Activated naive CD8-positive, alpha-beta T cell treated with anti-CD3 and anti-CD28 coated beads, Interleukin-2, amount 50 U/mL, for 24 hours (primary cell): Measurements from ENCODE around the gene CLEC18C.
"Not testable (repeated sequence)": the region's sequence is repeated elsewhere in the genome, so short reads cannot be mapped to it uniquely, and the experiment has no call there.

ENCODE experiments used
- ATAC-seq: fragments of 150-1000 bp; cut with Tn5 transposase; one replicate; pipeline ENCODE4 v1.10.0; 2021
- DNase-seq: peaks from one replicate; pipeline ENCODE4 v3.0.0; 2021
- H3K27ac Mint-ChIP-seq: one replicate; pipeline ENCODE4 v1.8.0; 2021; ENCODE audit warnings: mild to moderate bottlenecking, mixed read lengths
- H3K27me3 Mint-ChIP-seq: one replicate; pipeline ENCODE4 v1.8.0; 2021; ENCODE audit warnings: mixed read lengths
- H3K36me3 Mint-ChIP-seq: one replicate; pipeline ENCODE4 v1.8.0; 2021; ENCODE audit warnings: low read depth, mixed read lengths
- H3K4me1 Mint-ChIP-seq: one replicate; pipeline ENCODE4 v1.8.0; 2021; ENCODE audit warnings: mixed read lengths
- H3K4me3 Mint-ChIP-seq: one replicate; pipeline ENCODE4 v1.8.0; 2021; ENCODE audit warnings: mild to moderate bottlenecking, moderate library complexity, mixed read lengths
- H3K9me3 Mint-ChIP-seq: one replicate; pipeline ENCODE4 v1.8.0; 2021; ENCODE audit warnings: mixed read lengths

The CLEC18C gene

DNA sequence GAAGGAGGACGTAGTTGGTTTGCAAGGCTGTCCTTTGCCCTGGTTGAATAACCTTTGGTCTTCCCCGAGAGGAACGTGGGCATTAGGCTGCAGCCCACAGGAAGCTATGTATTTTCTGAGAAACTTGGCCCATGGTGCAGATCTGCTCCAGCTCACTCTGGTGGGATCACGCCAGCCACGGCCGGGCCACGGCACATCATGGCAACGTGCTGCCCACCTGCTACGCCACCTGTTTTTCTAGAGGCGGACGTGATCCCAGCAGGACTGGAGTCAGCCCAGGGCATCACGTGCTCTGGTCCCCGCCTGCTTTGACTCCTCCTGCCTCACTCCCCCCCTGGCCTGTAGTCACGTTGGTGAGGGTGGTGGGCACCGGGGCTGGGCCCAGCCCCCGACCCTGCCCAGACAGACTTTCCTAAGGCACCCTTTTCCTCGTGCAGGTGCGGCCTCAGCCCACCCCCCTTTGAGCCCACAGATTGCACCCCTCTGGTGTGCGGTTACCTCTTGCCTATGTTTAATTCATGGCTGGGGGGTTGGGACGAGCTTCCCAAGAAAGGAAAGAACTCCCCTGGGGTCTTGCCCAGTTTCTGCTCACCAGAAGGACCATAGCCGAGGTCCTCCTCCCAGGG lies at the start of gene CLEC18C:
Gene CLEC18C (plus strand): TSS at position 576 of the 626 bp plus-strand sequence. CDS start 492 bp downstream, outside the sequence.
- not testable (repeated sequence) for H3K4me1 Mint-ChIP-seq, ATAC-seq, H3K36me3 Mint-ChIP-seq

DNA sequence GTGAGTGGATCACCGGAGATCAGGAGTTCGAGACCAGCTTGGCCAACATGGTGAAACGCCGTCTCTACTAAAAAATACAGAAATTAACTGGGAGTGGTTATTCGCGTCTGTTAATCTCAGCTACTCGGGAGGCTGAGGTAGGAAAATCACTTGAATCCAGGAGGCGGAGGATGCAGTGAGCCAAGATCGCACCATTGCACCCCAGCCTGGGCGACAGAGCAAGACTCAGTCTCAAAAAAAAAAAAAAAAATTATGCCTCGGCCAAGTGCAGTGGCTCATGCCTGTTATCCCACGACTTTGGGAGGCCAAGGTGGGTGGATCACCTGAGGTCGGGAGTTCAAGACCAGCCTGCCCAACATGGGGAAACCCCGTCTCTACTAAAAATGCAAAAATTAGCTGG lies 49.8 kb upstream of the CLEC18C start:
- DNase-seq, ATAC-seq, H3K4me1 Mint-ChIP-seq, H3K9me3 Mint-ChIP-seq, H3K27me3 Mint-ChIP-seq, H3K27ac Mint-ChIP-seq, H3K4me3 Mint-ChIP-seq: not testable (repeated sequence)
- peaks cover 24% of the 10 kb centered on the region for H3K36me3 Mint-ChIP-seq

More for the DNA sequence above, at the start of gene CLEC18C:
- not testable (repeated sequence) for DNase-seq, H3K9me3 Mint-ChIP-seq, H3K27me3 Mint-ChIP-seq, H3K27ac Mint-ChIP-seq, H3K4me3 Mint-ChIP-seq

DNA sequence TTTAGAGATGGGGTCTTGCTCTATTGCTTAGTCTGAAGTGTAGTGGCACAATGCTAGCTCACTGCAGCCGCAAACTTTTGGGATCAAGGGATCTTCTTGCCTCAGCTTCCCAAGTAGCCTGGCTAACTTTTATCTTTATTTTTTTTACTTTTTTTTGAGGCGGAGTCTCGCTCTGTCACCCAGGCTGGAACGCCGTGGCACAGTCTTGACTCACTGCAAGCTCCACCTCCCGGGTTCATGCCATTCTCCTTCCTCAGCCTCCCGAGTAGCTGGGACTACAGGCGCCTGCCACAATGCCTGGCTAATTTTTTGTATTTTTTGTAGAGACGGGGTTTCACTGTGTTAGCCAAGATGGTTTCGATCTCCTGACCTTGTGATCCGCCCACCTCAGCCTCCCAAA lies 47.4 kb upstream of the CLEC18C start:
- H3K36me3 Mint-ChIP-seq, result peaks cover 30% of the 10 kb centered on the region
- not testable (repeated sequence) for H3K27me3 Mint-ChIP-seq, ATAC-seq, H3K4me3 Mint-ChIP-seq, H3K27ac Mint-ChIP-seq, DNase-seq, H3K4me1 Mint-ChIP-seq, H3K9me3 Mint-ChIP-seq

DNA sequence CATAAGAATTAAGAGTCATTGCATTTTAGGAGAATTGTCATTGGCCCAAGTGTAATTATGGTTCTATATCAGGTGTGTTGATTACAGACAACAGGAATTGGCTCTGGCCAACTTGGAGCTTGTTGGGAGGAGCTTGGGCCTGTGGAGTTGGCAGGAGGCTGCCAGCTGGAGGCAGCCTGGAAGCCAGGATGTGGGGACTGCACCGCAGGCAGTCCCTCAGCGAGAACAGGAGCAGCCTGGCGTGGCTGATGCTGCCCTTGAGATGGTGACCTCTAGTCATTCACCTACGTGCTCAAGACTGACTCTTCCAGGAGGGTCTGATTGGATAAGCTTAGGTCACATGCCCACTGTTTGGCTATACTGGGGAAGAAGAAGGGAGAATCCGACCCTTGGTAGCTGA lies 45.9 kb upstream of the CLEC18C start:
- ATAC-seq, H3K9me3 Mint-ChIP-seq, H3K4me1 Mint-ChIP-seq, DNase-seq, H3K27me3 Mint-ChIP-seq, H3K27ac Mint-ChIP-seq, H3K4me3 Mint-ChIP-seq: not testable (repeated sequence)
- H3K36me3 Mint-ChIP-seq, result peaks cover 29% of the 10 kb centered on the region

DNA sequence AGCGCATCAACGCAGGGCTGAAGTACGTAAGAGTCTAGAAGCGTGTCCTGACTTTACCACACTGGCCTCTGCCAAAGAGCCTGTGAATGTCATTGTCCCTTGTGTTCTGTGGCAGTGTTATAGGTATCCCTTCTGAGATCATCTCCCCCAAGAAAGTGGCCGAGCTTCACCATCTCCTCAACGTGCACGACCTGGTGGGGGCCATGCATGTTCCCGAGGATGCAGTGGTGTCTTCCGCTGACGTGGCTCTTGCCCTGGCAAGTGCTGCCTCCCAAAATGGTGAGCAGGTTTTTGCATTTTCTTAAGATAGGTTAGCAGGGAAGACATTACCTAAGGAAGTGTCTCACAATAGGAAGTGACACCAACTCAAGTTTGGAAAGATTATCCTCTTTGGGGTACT lies 44.7 kb upstream of the CLEC18C start:
- not testable (repeated sequence) for DNase-seq, H3K9me3 Mint-ChIP-seq, H3K4me1 Mint-ChIP-seq, H3K27ac Mint-ChIP-seq, H3K27me3 Mint-ChIP-seq, ATAC-seq, H3K4me3 Mint-ChIP-seq
- peaks cover 28% of the 10 kb centered on the region for H3K36me3 Mint-ChIP-seq

DNA sequence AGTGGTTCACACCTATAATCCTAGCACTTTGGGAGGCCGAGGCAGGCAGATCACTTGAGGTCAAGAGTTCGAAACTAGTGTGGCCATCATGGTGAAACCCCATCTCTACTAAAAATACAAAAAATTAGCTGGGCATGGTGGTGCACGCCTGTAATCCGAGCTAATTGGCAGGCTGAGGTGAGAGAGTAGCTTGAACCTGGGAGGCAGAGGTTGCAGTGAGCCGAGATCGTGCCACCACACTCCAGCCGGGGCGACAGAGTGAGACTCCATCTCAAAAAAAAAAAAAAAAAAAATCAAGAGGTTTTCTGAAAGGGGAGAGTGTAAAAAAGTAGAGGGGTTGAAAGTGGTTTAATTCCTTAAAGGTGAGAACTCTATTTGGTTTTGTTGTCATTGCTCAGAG lies 37.8 kb upstream of the CLEC18C start:
- H3K27me3 Mint-ChIP-seq, H3K9me3 Mint-ChIP-seq, H3K4me1 Mint-ChIP-seq, ATAC-seq, DNase-seq, H3K27ac Mint-ChIP-seq, H3K4me3 Mint-ChIP-seq: not testable (repeated sequence)
- H3K36me3 Mint-ChIP-seq, result peaks cover 28% of the 10 kb centered on the region

DNA sequence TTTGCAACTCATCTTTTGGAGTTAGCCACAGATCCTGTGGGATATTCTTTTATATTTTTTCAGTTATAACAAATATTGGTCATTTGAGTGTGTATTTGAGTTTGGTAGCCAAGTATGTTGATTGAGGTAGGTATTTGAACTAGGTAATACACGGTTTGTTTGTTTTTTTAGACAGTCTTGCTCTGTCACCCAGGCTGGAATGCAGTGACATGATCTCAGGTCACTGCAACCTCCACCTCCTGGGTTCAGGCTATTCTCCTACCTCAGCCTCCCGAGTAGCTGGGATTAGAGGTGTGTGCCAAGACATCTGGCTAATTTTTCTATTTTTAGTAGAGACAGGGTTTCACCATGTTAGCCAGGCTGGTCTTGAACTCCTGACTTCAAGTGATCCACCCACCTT lies 37.0 kb upstream of the CLEC18C start:
- not testable (repeated sequence) for H3K9me3 Mint-ChIP-seq, H3K27ac Mint-ChIP-seq, H3K27me3 Mint-ChIP-seq, DNase-seq, ATAC-seq, H3K4me1 Mint-ChIP-seq, H3K4me3 Mint-ChIP-seq
- H3K36me3 Mint-ChIP-seq, result peaks cover 29% of the 10 kb centered on the region

DNA sequence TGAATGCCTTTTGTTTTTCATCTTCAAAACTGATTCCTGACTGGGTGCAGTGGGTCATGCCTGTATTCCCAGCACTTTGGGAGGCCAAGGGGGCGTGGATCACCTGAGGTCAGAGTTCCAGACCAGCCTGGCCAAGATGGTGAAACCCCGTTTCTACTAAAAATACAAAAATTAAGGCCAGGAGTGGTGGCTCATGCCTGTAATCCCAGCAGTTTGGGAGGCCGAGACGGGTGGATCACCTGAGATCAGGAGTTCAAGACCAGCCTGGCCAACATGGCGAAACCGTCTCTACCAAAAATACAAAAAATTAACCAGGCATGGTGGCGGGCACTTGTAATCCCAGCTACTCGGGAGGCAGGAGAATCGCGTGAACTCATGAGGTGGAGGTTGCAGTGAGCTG lies 30.8 kb upstream of the CLEC18C start:
- H3K27me3 Mint-ChIP-seq, DNase-seq, H3K27ac Mint-ChIP-seq, ATAC-seq, H3K4me3 Mint-ChIP-seq, H3K9me3 Mint-ChIP-seq, H3K4me1 Mint-ChIP-seq: not testable (repeated sequence)
- H3K36me3 Mint-ChIP-seq, result peaks cover 23% of the 10 kb centered on the region

DNA sequence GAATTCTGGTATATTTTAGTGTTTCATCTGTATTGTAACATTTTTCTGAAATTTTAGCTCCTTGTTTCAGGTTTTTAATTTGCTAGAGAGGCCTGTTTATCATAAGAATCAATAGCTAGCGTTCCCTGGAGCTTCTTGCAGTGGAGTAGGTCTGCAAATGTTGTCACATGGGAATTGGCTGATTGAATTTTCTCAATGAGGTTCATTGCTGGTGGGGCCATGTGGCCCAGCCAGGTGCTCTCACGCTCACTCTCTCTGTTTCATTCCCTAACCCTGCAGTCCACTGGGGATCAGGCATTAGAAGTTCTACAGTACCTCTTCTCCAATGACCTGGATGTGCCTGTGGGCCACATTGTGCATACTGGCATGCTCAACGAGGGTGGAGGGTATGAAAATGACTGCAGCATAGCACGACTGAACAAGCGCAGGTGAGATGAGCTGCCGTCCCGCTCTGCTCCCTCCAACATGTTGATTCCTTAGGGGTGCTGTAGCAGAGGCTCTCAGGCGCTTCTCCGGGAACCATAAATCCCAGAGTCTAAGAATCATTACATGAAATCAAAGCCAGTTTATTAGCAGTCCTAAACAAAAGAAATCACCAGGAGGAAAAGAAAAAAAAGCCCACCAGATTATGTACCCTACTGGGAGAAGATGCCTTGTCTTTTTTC lies 30.2 kb upstream of the CLEC18C start:
- not testable (repeated sequence) for H3K27me3 Mint-ChIP-seq, H3K9me3 Mint-ChIP-seq, H3K4me1 Mint-ChIP-seq, H3K27ac Mint-ChIP-seq, DNase-seq, H3K4me3 Mint-ChIP-seq, ATAC-seq
- peaks cover 26% of the 10 kb centered on the region for H3K36me3 Mint-ChIP-seq

DNA sequence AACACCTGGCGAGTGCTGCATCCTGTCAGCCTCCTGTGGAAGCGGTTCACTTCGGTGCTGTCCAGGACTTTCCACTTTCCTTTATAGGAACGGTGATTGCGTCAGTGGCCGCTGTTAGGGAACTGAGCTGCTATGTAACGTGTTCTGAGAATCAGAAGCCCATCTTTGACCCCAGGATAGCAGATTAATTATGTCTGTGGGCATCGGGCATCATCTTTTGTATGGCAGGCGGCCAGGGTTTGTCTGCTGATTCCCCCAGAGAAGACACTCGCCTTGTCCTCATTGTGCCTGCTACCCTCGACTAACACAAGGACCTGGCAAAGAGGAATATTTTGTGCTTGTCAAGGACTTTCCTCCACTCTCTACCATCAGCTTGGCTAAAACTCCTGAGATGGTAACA lies 25.7 kb upstream of the CLEC18C start:
- H3K9me3 Mint-ChIP-seq, H3K27ac Mint-ChIP-seq: not testable (repeated sequence)
- H3K36me3 Mint-ChIP-seq, result peaks cover 47% of the 10 kb centered on the region

DNA sequence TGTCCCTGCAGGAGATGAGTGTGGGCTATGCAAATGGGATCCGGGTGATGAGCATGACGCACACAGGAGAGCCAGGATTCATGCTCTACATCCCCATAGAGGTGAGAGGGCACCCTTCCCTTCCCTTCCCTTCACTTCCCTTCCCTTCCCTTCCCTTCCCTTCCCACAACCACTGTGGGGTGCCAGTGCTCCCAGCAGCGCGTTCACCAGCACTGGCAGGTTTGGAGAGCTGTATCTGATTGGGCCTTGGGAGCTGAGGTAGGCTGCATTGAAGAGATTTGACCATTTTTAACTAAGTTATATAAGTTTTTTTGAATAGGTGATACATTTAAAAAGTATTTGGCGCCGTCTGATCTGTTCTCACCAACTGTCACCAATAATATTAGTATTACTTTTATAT lies 25.1 kb upstream of the CLEC18C start:
- not testable (repeated sequence) for H3K4me1 Mint-ChIP-seq, H3K4me3 Mint-ChIP-seq, H3K27ac Mint-ChIP-seq, DNase-seq, ATAC-seq, H3K27me3 Mint-ChIP-seq, H3K9me3 Mint-ChIP-seq
- peaks cover 48% of the 10 kb centered on the region for H3K36me3 Mint-ChIP-seq

More for the DNA sequence above, 25.7 kb upstream of the CLEC18C start:
- not testable (repeated sequence) for H3K27me3 Mint-ChIP-seq, ATAC-seq, DNase-seq, H3K4me1 Mint-ChIP-seq, H3K4me3 Mint-ChIP-seq

DNA sequence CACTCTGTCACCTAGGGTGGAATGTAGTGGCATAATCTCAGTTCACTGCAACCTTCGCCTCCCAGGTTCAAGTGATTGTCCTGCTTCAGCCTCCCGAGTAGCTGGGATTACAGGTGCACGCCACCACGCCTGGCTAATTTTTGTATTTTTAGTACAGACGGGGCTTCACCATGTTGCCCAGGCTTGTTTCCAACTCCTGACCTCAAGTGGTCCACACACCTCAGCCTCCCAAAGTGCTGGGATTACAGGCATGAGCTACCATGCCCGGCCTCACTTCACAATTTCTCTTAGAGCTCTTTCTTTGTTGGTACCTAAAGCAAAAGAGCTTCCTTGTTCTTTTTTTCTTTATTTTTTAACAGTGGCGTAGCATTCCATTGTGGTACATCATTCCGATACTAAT lies 24.3 kb upstream of the CLEC18C start:
- DNase-seq, result not testable (repeated sequence)

DNA sequence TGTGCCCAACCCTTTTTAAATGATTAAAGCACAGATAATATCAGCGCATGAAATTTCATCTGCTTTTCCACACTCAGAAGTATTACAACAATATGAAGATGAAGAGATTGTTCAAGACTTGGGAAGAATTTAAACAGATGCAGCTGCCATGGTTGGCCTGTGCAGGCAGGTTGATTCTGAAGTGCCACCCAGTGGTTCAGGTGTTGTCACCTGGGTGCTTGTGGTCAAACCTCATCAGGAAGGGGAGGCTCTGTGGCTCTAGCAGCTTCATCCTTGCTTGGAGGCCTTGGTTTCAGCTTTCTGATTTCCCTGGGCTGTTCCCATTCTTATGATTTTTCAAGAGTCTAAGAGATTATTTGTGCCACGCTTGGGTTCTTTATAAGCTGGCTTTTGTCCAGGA lies 22.2 kb upstream of the CLEC18C start:
- H3K4me1 Mint-ChIP-seq, result no peaks in the 10 kb centered on the region
- H3K36me3 Mint-ChIP-seq, result peaks cover 52% of the 10 kb centered on the region
- H3K9me3 Mint-ChIP-seq, result no peaks in the 10 kb centered on the region

More for the DNA sequence above, 24.3 kb upstream of the CLEC18C start:
- ATAC-seq, H3K4me1 Mint-ChIP-seq, H3K27ac Mint-ChIP-seq, H3K27me3 Mint-ChIP-seq, H3K4me3 Mint-ChIP-seq, H3K9me3 Mint-ChIP-seq: not testable (repeated sequence)
- H3K36me3 Mint-ChIP-seq, result peaks cover 48% of the 10 kb centered on the region

DNA sequence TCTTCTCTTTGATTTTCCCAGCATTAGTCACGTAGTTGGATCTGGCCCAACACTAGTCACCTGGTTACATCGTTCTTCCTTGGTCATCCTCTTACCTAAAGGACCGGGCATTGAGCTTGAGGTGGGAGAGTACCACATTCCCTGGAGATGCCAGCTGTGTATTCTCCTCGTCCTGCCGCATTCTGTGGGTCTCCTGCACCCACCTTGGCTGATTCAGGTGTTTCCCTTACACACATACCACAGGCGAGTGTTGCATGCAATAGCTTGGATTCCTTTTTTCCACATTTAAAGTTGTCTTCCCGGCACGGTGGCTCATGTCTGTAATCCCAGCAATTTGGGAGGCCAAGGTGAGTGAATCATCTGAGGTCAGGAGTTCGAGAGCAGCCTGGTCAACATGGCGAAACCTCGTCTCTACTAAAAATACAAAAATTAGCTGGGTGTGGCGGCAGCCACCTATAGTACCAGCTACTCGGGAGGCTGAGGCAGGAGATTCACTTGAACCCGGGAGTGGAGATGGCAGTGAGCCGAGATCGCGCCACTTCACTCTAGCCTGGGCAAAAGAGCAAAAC lies 21.6 kb upstream of the CLEC18C start:
- Mint-ChIP-seq H3K4me1 (no peaks in the 10 kb centered on the region), H3K9me3 (no peaks in the 10 kb centered on the region), H3K4me3 (no peak overlapping the region), H3K36me3 (peaks cover 57% of the 10 kb centered on the region), H3K27ac (no peak overlapping the region), H3K27me3 (no peaks in the 10 kb centered on the region)
- no peak for DNase-seq
- ATAC-seq, result no peak

More for the DNA sequence above, 22.2 kb upstream of the CLEC18C start:
- H3K27ac Mint-ChIP-seq, result no peak overlapping the region
- H3K27me3 Mint-ChIP-seq, result no peaks in the 10 kb centered on the region
- DNase-seq, result no peak
- no peak for ATAC-seq
- no peak overlapping the region for H3K4me3 Mint-ChIP-seq

DNA sequence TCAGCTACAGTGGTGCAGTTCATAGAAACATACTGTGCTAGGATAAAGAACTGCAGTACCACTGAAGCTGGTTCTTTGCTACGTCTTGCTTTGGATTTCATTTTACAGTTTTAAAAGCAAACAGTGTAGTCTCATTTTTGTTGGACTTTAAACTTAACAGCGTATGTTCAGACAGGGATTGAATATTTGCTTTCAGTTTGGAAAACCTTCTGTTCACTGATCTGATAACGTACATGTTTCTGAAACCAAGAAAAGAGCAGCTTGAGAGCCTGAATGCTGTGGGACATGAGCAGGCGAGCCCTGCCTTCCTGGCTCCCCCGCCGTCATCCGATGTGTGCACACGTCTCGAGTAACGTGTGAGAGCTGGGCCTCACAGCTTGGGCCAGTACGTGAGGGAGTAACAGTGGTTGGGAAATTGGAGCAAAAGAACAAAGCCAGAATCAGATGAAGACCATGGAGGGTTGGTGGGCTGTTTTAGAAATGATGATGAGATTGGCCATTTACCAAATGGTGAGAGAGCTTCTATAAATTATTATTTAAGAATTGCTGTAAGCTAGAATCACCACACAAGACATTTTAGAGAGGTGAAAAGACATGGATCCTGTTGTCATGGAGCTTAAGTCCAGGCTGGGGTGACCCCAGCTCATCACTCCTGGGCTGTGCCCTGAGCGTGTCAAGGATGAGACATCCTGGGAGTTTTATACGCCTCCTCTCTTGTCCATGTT lies 20.8 kb upstream of the CLEC18C start:
- H3K9me3 Mint-ChIP-seq, result no peaks in the 10 kb centered on the region
- H3K27me3 Mint-ChIP-seq, result no peaks in the 10 kb centered on the region
- peaks cover 61% of the 10 kb centered on the region for H3K36me3 Mint-ChIP-seq
- no peak for ATAC-seq
- no peak overlapping the region for H3K4me3 Mint-ChIP-seq
- DNase-seq, result no peak
- no peaks in the 10 kb centered on the region for H3K4me1 Mint-ChIP-seq
- no peak overlapping the region for H3K27ac Mint-ChIP-seq
